Eye (tissue), 1 donor: ENCODE measurements around the gene DNAJC11.
A peak's percentile ranks its signal among the peaks of the same experiment; 100 is the strongest.
"Not testable (repeated sequence)": the region's sequence is repeated elsewhere in the genome, so short reads cannot be mapped to it uniquely, and the experiment has no call there.

Experiments
- DNase-seq: peaks from one replicate; pipeline ENCODE4 v3.0.0-alpha.2; 2015

The DNAJC11 gene

DNA sequence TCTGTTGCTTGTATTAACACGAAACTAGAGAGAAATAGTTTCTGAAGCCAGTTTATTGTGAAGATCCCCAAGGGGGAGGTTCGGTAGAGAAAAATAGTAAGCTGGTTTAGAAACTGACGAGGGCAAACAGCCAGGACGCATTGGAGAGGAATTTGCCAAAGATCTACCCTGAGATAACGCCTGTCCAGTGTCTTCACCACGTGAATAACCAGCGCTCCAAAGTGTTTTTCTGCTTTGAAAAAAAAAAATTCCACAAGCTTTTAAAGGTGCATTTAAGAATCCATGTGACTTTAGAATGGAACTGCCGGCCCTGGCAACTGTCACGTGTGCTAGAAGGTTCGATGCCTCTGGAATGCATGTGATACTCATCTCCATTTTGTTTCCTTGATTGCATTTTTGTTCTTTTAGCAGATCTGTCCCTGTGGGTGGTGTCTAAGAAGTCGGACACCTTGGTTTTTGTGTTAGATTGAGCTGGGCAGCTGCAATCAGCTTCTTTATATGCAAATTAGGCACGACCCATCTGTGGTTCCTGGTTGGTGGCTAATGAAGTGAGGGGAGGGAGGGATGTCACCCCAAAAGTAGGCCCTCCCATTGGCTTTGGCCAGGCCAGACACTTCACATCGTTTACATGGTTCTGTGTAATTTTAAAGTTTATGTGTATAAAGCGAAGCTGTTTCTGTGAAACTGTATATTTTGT is 78.2 kb downstream of the DNAJC11 start:
- no peak for DNase-seq

DNA sequence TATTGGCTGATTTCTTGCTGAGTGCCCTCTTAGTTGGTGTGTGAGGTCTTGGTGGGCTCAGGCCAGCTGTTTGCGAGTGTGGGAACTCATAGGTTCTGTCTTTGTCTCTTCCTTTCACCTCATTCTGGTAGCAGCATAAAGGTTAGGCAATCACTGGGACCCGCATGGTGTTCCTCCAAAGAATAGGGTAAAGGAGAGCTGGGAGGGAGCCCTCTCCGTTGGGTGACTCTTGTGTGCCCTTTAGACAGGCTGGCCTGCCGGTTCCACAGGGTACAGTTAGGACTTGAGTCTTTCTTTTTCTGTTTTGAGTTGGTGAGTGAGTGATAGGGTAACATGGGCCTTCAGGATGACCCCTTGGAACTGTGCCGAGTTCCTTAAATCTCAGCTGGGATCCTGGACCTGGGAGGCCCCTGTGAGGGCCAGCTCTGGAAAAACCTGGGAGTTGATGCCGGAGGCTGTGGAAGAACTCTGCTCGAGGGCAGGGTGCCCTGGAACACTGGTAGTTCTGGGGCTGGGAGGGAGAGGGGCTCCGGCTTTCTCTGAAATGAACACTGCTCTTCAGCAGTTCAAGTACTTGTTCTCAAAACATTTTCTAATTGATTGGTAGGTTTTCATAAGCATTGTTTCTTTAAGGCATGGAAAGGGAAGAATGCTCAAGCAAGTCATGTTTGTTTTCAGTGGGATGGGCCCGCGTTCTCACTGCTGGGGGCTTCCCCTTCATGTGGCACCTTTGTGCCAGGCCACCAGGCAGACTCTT is 79.0 kb downstream of the DNAJC11 start:
- DNase-seq, result no peak

DNA sequence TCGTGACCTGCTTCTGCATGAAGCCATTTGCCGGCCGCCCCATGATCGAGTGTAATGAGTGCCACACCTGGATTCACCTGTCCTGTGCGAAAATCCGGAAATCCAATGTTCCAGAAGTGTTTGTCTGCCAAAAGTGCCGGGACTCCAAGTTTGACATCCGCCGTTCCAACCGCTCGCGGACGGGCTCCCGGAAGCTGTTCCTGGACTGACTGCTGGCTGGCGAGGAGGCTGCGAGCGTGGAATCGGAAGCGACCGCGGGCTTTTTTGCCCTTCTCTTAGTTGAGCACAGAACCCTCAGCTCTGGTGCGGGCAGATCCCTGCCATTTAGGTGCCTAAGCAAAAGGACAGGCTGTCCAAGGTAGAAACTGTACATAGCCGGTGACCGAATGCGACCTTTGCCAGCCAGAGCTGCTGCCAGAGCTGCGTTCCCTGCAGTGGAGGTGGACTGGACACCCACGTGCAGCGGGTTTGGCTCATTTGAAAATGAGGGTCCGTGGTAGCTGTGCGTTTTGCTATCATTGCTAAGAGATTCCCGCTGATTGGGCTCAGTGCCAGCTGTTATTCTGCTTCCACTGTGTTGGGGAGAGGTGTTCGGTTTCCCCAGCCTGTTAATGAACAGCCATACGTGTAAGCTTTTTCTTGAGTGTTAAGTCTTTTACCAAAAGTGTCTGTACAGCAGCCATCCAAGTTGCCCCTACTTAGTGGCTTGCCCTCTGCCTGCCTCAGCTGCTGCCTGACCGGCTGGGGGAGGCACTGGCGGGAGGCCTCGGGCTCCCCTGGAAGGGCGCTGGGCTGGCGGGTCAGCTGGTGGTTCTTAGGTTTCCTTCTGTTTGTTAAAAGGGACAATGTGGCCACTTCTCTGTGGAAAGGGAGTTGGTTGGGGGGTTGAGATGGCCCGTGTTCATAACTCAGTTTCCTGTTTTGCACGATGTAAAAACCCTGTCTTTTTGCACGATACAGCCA is 79.9 kb downstream of the DNAJC11 start:
- DNase-seq, result no peak

DNA sequence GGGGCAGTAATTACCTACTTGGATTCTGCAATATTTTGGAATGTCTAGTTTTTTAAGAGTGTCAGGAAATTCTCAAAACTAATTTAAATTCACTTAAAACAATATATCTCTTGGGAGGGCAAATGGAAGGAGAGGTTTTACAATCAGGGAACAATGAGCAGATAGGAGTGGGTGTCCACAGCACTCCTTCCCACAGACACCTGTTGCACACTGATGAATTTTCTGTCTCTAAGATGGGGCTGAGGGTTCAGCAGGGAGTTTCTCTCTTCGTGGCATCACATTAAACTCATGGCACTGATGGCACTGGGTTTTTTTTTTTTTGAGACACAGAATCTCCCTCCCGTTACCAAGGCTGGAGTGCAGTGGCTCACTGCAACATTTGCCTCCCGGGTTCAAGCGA is 82.6 kb downstream of the DNAJC11 start:
- DNase-seq, result no peak

DNA sequence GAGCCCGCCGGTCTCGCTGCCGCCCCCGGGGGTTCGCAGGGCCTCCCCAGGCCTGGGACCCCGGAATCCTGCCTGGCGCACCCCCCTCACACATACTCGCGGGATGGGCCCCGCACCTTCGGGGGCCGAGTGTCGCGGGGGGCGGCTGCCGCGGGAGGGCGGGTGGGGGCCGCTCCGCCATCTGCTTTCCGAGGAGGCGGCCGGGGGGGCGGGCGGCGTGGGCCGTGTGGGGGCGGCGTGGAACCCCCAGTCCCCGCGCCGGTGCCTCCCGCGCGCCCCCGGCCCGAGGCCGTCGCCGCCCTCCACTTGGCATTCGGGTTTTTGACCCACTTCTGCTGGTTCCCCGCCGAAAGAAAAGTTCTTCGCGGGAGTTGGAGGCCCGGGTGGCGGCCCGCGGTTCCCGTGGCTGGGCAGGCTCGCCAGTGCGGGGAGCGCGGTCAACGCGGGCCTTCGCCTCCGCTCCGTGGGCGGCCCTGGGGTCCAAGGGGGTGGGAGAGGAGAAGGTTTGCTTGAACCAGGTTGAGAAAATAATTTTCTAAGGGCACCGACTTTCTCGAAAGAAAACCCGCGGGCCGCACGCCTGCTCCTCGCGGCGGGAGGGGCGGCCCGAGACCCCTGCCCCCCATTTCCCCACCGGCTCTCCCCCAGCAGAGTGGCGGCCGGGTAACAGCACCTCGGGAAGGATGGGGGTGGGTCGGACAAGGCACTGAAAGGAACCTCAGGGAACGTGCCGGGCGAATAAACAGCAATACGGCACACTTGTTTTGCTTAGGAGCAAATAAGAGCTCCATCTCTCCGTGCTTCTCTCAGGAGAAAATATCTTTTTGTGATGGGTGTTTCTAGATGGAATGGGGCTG is 86.5 kb downstream of the DNAJC11 start:
- peak; percentile 24 for DNase-seq

- peak; percentile 69 for DNase-seq
Measured at GRCh38 chr1:6614019-6614928, 87.3 kb downstream of the DNAJC11 start.

DNA sequence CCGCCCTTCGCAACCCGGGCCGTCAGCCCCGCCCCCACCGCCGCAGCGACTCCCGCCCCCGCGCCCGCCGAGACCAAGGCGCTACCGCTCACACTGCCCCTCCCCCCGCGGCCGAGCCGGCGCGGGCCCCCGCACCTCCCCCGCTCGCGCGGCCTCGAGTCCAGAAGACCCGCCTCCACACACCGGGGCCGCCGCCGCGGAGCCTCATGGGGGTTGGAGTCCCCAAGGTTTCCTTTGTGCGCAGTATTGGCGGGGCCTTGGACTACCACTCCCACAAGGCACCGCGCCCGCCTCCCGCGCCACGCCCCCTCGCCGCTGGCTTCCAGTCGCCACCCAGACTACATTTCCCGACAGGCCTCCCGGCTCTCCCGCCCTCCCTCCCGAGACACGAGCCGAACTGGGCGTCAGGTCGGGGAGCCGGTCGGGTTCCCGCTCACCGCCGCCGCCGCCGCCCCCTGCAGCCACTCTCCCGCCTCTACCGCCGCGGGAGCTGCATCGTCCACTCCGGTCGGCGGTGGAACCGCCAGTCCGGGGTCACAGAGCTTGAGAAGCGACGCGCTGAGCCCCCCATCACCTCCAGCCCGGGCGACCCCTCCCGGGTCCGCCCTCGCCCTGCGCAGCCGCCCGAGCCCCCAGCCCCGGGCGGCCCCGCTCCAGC is 88.1 kb downstream of the DNAJC11 start, which contains the start of gene PHF13:
Gene PHF13, plus strand, starts transcription at position 371 of the 658 bp plus-strand sequence. CDS start 336 bp downstream, outside the sequence.
- peak; percentile 99 for DNase-seq

GRCh38 chr1:6612641-6613360 is 88.8 kb downstream of the DNAJC11 start:
- peak; percentile 88 for DNase-seq

- DNase-seq, result peak; percentile 85
Measured at GRCh38 chr1:6603915-6604558, 97.6 kb downstream of the DNAJC11 start.

DNA sequence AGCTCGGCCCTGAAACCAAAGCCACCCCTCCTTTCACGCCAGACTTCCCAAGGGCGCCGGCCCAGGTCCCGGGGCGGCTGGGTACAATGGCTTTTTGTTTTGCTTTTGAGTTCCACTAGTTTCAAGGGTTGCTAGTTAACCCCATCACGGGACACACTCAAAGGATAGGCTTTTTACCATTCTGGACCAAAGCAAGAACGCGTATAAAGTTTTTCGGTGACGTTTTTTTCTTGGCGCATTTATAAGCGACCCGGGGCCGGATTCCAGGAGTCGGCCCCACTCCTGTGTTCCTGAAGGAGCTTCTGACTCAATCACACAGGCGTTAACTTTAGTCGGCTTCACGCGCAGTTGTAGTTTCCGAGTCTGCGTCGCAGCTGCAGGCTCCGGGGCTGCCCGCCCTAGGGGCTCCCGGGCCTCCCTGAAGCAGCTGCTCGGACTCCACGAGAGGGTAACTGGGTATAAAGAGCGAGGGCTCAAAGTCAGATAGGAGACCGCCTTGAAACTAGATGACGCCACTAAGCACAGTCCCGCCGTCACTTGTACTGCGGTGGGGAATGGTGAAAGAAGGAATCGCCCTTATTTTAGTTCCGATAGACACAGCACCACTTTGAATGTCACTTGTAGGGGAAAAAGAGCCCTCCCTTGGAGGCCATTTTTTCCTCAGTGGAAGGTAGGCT is 98.2 kb downstream of the DNAJC11 start:
- peak; percentile 91 for DNase-seq

DNA sequence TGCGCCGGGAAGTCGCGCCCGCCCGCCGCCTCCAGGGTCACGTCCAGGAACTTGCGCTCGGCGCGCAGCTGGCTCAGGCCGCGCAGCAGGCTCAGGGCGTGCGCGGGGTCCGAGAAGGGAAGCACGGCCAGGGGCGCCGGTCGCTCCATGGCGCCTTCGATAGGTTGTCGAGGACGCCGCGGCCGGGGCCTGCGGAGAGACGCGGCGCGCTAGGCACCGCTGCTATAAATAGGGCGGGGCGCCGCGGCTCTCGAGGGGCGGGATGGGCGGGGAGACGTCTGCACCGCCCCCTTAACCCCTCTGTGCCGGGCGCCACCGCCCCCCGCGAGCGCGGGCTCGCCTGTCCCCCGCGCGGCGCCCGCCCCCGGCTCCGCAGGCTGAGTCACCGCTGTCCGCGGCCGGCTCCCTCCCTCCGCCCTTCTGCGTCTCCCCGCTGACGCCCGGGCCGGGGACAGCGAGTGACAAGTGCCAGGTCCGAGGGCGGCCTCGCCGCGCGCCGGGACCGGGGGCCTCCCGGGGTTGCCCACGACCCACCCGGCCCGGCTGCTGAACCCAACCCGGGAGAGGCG is 98.9 kb downstream of the DNAJC11 start, which contains the start of gene KLHL21:
Gene KLHL21, minus strand, starts transcription at position 201 of the 569 bp plus-strand sequence. Its CDS starts 52 bp downstream, at position 149.
- peak; percentile 91 for DNase-seq

- DNase-seq, result no peak
Measured at GRCh38 chr1:6601923-6602668, 99.5 kb downstream of the DNAJC11 start.

DNA sequence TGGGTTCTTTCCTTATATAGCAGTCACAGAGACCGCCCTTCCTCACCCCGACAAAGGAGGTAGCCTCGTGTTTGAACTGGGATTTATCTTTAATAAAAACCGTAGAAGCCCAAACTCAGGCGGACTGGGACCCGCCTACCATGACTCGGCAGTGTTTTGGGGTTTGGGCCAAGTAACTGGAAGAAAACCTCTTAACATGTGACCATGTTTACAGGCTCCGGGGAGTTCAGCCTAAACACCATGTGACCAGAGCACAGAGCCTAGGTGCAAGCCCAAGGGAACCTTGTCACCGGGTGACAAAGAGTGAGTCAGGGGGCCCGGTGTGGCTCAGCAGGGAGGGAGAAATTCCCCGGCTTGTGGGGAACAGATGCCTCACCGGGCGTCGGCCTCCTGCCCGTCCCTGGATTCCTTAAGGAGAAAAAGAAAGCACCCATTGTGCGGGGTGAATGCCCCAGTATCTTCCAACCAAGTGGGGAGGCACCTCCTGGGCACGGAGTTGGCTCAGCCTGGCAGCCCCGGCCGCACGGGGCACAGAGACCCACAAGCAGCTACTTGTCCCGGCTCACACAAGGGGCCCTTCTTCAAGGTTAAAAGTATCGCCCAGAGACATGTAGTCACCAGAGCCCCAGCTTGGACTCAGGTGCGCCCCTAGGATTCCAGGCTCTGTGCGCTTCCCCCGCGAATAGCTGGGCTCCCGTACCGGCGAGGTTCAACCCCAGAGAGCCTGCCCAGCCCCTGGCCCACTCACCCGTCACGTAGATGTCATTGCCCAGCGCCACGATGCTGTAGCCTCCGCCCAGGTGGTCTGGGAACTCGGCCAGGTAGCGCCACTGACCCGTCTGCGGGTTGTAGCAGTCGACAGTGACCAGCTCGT is 100.3 kb downstream of the DNAJC11 start:
- DNase-seq, result peak; percentile 74

- DNase-seq, result peak; percentile 49
Measured at GRCh38 chr1:6600410-6601048, 101.1 kb downstream of the DNAJC11 start.

DNA sequence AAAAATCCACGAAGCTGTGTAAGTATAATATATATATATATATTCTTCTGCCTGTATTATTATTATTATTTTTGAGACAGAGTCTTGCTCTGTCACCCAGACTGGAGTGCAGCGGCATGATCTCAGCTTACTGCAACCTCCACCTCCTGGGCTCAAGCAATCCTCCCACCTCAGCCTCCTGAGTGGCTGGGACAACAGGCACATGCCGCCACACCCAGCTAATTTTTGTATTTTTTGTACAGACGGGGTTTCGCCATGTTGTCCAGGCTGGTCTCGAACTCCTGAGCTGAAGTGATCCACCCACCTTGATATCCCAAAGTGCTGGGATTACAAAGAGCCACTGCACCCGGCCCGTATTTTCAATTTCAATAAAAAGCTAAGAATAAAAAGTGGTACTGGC is 101.6 kb downstream of the DNAJC11 start:
- not testable (repeated sequence) for DNase-seq
